Ureter (tissue), 1 donor: Measurements from ENCODE around the gene PF4V1. TPM values are rescaled to one million over a fixed set of nuclear protein-coding genes. Genes with fewer than 3 reads are reported as not detected.

Source experiments
- DNase-seq: peaks from one replicate; pipeline ENCODE4 v3.0.0-alpha.2; 2020; ENCODE audit warnings: low spot score
- total RNA-seq: library from RNA; stranded (reverse); gene quantifications from one replicate; pipeline ENCODE4 v1.2.4, GENCODE V29; 2023
- donor health status: DM: yes; HTN: yes; CAD: no.

Gene PF4V1, protein sequence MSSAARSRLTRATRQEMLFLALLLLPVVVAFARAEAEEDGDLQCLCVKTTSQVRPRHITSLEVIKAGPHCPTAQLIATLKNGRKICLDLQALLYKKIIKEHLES
- not detected for total RNA-seq

DNA sequence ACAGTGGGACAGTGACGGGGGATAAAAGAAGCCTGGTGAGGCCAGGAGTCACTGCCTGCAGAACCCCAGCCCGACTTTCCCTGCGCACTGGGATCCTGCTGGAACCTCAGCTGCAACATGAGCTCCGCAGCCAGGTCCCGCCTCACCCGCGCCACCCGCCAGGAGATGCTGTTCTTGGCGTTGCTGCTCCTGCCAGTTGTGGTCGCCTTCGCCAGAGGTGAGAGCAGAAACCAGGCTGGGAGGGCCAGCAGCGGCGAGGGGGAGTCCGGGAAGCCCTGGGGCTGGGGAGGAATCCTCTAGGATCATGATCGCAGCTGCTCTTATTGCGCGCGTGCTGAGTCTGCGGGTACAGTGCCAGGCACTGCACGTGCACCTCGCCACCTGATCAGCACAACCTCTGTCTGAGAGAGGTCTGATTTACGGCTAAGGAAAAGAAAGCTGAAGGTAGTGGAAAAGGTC, at the start of gene PF4V1:
TSS of gene PF4V1 (plus strand) at position 51 of the 459 bp plus-strand sequence. CDS start at position 118, 67 bp downstream.
- DNase-seq: no peak

DNA sequence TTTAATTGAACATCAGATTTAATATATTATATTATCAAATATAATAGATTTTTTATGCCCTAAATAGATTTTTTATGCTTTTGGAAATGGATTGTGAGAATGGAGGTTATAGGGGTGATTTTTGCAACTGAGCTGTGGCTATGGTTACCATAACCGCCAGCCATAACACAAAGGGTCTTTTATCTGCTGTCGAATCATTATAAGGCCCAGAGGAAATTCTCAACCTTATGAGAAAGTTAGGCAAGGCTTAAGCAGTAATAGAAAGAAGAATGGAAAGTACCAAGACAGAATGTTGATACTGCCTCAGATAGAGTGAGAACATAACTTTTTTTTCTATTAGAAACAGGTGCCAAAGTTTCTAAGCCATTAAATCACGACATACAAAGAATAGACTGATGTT, 42.9 kb upstream of the PF4V1 start:
- no peak for DNase-seq

DNA sequence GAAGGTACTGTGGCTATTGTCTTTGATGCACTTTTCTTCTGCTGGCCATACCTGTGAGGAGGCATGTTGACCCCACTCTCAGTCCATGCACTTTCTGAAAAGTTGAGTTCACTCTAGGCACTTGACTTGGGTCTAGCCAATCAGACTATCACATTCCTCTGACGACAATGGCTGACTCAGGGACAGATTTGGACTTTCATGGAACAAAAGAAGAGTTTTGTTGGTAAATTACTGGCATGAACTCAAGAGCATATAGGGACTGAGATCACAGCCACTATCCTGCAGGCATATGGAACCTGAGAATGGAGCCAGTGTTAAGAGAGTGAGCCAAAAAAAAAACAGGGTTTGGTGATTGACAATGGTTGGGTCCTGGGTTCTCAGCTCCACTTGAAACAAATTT, 41.3 kb upstream of the PF4V1 start:
- DNase-seq: no peak

DNA sequence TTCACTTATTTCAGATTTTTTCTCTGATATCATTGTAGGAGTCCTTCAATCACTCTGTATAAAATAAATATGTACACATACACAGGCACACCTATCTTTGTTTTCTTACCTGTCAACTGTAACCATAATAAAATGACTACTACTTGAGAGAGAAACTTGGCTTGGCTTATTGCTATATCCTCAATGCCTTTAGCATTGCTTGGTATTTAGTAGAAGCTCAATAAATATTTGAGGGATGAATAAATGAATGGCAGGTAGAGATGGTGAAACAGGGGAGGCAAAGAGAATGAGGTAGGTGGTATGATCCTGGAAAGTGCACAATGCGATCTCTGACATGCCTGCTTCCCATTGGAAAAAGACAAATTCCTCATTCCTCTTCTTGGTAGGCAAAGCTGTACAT, 38.4 kb upstream of the PF4V1 start:
- no peak for DNase-seq

DNA sequence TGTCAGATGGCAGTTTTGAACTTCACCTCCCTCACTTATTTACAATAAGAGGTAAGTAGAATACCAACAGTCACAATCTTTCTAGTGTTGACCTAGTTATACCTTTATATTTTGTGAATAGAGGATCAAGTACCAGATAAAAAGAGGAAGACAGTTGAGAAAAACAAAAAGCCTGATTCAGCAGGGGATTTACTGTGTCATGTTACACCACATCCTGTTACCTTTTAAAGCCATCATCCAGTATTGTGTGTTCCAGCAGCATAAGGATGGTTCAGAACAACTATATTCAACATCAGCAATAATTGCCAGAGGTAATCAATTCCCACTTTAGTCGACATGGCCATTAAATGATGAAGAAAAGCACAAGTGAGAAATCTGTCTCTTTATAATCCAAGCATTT, 38.0 kb upstream of the PF4V1 start:
- no peak for DNase-seq

DNA sequence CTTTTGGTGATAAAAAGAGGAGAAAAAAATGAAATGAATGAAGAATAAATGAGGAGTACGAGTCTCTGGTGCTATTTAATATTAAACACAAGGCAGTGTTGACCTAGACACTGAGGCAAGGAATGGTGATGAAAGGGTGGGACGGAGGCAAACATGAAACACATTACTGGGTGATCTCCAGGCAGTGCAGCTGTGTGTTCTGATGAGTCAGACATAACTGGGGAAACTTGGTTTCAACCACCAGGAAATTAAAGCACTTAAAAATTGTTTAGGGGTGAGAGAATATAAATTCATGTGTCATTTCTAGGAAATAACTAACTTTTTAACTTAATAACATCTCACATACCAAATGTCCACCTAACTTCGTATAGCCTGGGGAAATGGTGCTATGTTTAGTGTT, 36.3 kb upstream of the PF4V1 start:
- DNase-seq: no peak

DNA sequence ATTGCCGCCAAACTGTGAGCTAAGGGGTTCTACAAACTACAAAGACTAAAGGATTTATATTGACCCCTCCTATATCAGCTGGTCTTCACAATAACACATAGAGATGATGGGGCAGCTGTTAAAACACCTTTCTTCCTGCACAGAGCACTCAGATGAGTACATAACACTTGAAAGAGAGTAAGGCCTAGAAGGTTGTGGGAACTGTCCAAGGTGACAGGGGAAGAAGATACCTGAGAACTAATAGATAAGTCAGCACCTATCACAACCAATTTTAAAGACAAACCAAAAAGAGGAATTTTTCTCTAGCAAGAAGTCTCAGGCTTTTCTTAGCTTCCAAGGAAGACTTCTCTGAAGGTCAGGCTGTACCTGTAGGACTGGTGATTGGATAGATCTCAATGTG, 35.8 kb upstream of the PF4V1 start:
- DNase-seq: no peak

DNA sequence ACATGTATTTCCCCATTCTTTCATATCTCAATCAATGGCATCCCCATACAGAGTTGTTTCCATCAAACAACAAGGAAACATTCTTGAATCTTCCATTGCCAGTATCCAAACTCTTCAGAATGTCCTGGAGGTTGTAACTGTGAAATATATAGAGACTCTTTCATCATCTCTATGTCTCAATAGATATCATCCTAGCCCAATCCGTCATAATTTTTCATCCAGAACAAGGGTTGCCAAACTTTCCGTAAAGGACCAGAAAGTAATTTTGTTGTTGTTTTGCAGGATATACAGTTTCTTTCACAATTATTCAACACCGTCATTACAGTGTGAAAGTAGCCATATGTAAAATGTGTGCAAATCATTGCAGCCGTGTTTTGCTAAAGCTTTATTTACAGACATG, 31.8 kb upstream of the PF4V1 start:
- DNase-seq: no peak

DNA sequence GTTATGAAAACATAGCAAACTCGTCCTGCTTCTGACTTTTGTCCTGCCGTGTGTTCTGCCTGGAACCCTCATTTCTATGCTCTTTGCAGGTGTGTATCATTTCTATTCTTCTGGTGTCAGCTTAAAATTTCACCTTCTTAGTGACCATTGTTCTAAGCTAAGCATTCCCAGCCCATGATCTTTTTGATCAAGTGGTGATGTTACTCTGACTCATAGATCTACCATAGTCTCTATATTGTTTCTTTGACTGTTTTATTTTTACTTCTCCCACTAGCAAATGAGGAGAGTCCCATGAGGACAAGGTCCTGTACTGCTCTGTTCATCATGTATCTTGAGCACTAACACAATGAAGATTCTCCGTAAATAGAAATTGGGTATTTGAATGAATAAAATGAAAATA, 30.7 kb upstream of the PF4V1 start:
- DNase-seq: no peak

DNA sequence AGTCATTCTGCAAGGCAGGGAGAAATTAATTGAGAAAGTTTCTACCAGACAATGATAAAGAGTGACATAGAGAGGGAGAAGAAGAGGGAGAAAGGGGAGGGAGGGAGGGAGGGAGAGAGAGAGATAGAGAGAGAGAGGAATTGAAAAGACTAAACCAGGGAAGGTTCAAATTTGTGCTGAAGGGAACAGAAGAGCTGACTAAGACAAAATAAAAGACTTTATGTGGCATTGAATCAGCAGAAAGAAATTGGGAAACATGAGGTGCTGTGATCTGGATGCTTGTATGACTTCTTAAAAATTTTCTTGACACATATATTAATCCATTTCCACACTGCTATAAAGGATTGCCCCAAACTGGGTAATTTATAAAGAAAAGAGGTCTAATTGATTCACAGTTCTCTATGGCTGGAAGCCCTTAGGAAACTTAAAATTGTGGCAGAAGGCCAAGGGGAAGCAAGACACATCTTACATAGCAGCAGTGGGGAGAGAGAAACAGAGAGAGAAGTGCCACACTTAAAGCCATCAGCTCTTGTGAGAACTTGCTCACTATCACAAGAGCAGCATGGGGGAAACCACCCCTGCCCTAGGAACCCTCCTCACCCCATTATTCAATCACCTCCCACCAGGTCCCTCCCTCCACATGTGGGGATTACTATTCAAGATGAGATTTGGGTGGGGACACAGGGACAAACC, 30.1 kb upstream of the PF4V1 start:
- no peak for DNase-seq

DNA sequence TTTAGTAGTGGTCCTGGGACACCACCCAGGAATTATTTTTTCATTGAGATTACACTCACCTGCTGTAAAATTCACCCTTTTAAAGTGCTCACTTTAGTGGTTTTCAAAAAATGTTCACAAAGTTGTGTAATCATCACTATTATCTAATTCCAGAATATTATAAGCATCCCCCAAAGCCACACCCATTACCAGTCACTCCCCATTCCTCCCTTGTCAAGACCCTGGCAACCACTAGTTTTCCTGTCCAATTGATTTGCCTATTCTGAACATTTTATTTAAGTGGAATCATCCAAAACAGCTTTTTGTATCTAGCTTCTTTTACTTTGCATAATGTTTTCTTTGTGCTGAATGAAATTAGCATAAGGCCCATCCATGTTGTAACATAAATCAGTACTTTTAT, 29.3 kb upstream of the PF4V1 start:
- DNase-seq: no peak

DNA sequence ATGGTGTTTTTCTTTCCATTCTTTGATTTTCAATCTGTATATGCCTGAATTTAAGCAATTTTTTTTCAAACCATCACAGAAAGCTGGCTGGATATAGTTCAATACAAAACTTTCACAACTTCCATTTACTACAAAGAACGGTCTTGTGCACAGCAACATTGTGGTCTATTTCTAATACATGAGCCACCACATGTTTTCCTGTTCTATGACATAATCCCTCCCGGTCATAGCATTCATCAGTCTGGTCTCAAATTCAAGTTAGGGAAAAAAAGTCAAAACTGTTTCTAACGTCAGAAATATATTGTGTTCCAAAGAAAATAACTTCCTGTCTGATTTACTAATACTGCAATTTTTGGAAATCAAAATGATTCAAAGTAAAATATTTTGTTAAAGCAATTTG, 24.1 kb upstream of the PF4V1 start:
- no peak for DNase-seq

DNA sequence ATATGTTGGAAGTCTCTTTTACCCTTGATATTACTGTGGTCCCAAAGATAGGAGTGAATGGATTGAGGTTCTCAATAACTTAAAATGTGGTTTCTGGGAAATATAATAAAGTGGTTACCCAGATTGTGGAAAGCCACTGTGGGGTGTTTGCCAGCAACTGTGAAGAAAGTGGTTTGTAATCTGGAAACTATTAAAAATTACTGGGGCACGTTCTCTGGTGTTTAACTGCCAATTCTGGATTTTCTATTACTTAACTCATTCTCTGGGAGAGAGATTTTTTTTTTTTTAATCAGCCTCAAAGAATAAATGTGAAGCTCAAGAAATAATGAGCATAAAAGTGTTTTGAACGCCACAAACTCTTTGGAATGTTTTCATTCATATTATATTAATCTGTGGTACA, 21.5 kb upstream of the PF4V1 start:
- DNase-seq: no peak

DNA sequence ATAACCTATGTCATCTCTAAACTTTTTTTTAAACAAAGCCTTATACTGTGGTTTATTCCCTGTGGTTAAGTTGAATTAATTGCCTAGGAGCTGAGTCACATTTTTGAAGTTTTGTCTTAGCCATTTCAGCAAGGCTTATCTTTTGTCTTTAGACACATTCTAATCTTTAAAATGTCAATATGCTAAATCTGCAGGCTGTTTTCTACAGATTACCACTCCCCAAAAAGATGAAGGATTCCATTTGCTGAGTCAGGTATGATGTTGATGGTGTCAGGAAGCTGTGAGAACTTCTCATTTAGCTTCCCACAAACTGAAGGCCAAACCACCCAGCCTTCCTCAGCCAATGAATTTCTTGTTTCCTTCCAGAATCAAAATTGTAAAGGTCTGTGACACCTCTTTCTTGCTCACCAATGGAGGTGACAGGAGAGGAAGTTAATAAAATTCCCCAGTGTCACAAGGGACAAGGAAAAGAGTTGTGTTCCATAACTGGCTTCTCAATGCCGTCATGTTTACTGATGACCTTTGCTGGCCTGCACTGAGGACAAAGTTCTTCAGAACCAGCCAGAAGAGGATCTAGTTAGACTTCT, 20.4 kb upstream of the PF4V1 start:
- DNase-seq: no peak

DNA sequence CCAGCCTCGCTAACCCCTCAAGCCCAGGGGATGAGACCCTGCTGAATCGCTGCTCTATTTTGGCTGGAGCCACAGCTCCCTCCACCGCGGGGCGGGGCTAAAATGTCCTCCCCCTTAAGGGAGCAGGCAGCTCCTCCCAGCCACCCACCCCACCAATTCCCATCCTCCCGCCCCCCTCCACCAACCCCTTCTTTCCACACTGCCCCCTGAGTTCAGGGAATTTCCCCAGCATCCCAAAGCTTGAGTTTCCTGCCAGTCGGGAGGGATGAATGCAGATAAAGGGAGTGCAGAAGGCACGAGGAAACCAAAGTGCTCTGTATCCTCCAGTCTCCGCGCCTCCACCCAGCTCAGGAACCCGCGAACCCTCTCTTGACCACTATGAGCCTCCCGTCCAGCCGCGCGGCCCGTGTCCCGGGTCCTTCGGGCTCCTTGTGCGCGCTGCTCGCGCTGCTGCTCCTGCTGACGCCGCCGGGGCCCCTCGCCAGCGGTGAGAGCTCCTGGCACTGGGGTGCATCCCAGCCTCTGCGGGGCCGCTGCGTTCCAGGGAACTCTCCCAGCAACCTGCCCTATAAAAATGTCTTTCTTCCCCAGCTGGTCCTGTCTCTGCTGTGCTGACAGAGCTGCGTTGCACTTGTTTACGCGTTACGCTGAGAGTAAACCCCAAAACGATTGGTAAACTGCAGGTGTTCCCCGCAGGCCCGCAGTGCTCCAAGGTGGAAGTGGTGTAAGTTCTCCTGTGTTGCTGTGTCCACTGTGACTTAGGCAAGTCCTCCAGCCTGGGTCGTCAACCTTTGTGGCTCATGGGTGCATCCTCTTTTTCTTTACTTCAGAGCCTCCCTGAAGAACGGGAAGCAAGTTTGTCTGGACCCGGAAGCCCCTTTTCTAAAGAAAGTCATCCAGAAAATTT, 16.5 kb upstream of the PF4V1 start, which contains the start of gene CXCL6:
TSS of gene CXCL6 (plus strand) at position 306 of the 907 bp plus-strand sequence. CDS start at position 379, 73 bp downstream.
- no peak for DNase-seq

DNA sequence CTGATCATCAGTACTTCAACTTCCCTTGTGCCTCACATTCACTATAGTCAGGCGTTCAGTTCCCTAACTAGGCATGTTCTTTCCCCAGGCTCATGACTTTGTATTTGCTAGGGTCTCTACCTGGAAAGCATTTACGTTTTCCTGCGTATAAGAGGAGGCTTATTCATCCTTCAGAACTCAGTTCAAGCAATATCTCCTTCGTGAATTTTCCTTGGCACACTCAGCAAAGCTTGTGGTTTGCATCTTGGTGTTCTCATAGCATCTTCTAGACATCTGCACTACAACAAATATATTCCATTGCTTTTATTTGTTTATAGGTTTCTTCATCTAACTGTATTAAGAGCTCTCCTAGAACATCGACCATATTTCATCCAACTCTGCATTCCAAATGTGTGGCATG, 14.0 kb upstream of the PF4V1 start:
- no peak for DNase-seq

DNA sequence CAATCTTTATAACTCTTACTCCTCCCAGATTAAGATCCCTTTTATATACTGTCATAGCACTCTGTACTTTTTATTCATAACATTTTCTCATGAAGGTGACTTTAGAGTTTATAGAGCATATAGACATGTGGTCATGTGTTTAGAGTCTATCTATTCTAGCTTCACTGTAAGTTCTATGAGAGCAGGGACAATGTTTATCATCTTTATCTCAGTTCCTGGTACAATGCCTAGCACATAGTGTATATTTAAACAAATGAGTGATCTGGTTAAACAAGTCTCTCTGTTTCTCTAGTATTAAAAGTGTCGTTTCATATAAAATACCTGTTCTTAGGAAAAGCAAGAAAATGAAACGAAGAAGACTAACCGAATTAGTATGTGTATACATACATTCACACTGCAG, 13.4 kb upstream of the PF4V1 start:
- DNase-seq: no peak

DNA sequence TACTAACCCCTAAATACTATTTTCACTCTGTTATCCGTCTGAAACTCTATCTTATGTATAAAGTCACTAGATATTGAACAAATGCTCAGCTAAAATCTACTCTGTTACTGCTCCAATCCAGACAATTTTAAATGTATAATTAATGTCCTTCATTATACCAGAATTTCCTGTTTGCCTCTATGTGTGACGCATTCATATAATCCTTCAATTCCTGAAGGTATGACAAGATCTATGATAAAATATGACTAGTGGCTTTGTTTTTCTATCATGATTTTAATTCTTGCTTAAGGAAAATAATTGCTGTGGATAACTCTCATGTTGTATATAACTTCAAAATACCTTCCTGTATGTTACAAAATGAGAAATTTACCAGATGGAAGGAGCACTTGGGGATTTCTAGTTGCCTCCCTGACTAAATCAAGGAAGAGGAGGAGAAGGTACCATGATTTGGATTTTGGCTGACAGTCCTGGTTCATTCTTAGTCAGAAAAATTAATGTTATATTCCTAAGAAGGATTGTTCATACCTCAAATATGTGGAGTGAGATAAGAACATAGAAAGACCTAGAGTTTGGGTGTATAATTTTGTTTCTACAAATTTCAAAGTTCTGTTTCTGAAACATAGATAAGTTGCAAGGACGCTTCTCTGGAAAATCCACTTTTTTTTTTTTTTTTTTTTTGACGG, 11.7 kb upstream of the PF4V1 start:
- DNase-seq: no peak

DNA sequence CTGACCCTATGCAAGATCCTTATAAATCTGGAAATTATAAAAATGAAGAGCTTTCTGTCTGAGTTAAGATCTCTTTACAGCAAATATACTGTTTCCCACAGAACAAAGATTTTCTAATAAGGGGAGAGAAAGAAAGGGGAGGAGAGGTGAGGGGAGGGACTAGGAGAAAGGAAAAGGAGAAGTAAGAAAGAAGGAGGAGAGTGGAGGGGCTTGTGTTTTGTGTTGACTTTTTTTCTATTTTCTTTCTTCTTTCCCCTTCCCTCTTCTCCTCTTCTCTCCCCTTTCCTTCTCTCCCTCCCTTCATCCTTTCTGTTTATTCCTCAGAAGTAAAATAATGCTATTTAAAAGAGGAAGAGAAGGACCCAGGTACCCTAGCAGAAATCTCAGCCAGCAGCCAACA, 10.4 kb upstream of the PF4V1 start:
- no peak for DNase-seq

DNA sequence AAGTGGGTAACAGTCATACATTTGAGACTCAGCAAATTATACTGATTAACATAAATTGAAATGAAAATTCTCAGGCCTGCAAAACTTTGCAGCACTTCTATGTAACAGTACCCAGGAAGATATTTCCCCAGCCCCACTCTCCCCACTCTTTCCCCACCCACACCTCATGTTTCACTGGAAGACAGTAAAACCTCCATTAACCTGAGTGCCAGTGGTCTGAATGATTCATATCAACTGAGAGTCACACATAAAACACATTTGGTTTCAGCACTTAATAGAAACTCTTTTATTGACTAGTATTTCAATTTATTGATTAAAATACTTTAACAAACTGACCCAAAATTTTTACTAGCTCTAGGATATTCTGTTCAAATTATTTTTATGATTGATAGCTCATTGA, 9.7 kb upstream of the PF4V1 start:
- no peak for DNase-seq

DNA sequence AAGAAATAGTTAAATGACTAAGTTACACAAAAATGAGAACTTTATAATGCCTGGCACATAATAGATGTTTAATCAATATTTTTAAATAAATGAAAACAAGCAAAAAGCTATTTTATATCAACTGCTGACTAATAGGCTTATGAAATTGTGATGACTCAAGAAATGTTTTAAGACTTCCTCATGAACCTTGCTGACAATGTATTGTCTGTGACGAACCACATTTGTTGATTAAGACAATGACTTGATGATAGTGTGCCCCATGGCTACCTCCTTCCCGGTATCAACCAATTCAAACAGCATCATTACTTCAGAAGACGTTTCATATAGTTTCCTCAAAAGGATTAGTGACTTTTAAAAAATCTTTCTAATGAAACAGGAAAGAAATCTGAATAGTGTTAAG, 8.8 kb upstream of the PF4V1 start:
- DNase-seq: no peak

DNA sequence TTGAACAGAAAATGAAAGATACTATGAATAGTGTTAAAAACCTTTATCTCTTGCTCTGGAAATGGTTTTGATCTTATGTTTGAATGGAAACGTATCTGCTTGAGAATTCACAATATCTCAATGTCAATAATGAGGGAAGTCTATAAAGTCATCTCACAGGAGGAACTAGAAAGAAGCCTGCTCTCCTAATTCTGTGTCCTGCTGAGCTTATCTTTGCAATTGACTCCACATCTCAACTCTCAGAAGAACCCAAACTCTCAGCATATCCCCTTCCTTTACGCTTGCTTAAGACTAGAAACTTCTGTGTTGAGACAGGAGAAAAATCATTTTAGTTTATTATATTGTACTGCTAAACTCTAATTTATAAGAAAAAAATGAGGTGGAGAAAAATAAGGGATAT, 8.3 kb upstream of the PF4V1 start:
- DNase-seq: no peak
